HCT116 (cell line): Measurements from ENCODE around the gene SMPX. TPM values are rescaled to one million over a fixed set of nuclear protein-coding genes. Genes with fewer than 3 reads are reported as not detected.

ENCODE experiments used
- ATAC-seq: fragments of 200-7000 bp; cut with Tn5 transposase; 2 replicates; pipeline ENCODE4 v1.9.1; 2020; ENCODE audit warnings: mild to moderate bottlenecking, moderate library complexity
- BruUV-seq: library from RNA; stranded (reverse); fragments of 400-500 nt; replicated peaks from 2 replicates; lab custom pipeline; 2021; lab: Mats Ljungman, UMichigan
- CTCF ChIA-PET: fragments of 300-600 bp; sonication (Branson Sonifier 250); formaldehyde crosslinking; loops from one replicate; lab custom pipeline; 2021; ENCODE audit warnings: antibody characterized with exemption; lab: Charles Lee
- POLR2A ChIA-PET: fragments of 300-600, 350-600 bp; sonication (Branson Sonifier 250); formaldehyde crosslinking; loops from one replicate; lab custom pipeline; 2021; ENCODE audit warnings: antibody characterized with exemption; lab: Charles Lee
- RAD21 ChIA-PET, 2 experiments: fragments of 300-600 bp; sonication (Branson Sonifier 250); formaldehyde crosslinking; loops; one replicate each; lab custom pipeline; 2023; ENCODE audit warnings: low total read pairs in 2 of 2; ENCODE audit not compliant: uncharacterized antibody in 2 of 2, unreplicated experiment in 2 of 2, low non-redundant PET in 1 of 2; lab: Charles Lee
- DNase-seq: peaks from one replicate; pipeline ENCODE4 v3.0.0-alpha.2; 2010; ENCODE audit warnings: low read depth, low spot score
- H2AFZ ChIP-seq: fragments of 200-600 bp; shearing (Covaris generic), sonication (generic); 2 replicates; pipeline ENCODE4 v1.6.1; 2017; ENCODE audit warnings: low read depth, mixed run types, mixed read lengths, antibody characterized with exemption, low read length; ENCODE audit not compliant: poor library complexity, severe bottlenecking
- H3K27ac ChIP-seq: 2 replicates; pipeline ENCODE4 v1.5.1; 2012; ENCODE audit warnings: low read depth, low read length
- H3K27me3 ChIP-seq: fragments of 200-600 bp; sonication (generic); 2 replicates; pipeline ENCODE4 v1.6.1; 2016; ENCODE audit warnings: mixed run types, low read length, mixed read lengths; ENCODE audit not compliant: insufficient read depth
- H3K36me3 ChIP-seq, 2 experiments: fragments of 200-500 bp in 1 of 2; fragments of 200-600 bp in 1 of 2; sonication (Bioruptor generic) in 1 of 2; sonication (generic) in 1 of 2; 2 replicates each; pipeline versions ENCODE4 v1.5.1 to v1.6.1; 2014 to 2016; ENCODE audit warnings: low read length in 2 of 2, inconsistent platforms in 1 of 2, mixed read lengths in 1 of 2, mixed run types in 1 of 2; ENCODE audit not compliant: insufficient read depth in 2 of 2, control insufficient read depth in 1 of 2
- H3K4me1 ChIP-seq, 2 experiments: fragments of 200-600 bp in 1 of 2; sonication (generic) in 1 of 2; 2 replicates each; pipeline versions ENCODE4 v1.5.1 to v1.6.1; 2012 to 2017; ENCODE audit warnings: low read length in 2 of 2, inconsistent platforms in 1 of 2, mild to moderate bottlenecking in 1 of 2, mixed read lengths in 1 of 2, mixed run types in 1 of 2, moderate library complexity in 1 of 2; ENCODE audit not compliant: insufficient read depth in 2 of 2, control insufficient read depth in 1 of 2
- H3K4me2 ChIP-seq: fragments of 200-600 bp; sonication (generic); 2 replicates; pipeline ENCODE4 v1.6.1; 2017; ENCODE audit warnings: mixed run types, low read length, mixed read lengths
- H3K4me3 ChIP-seq, 2 experiments: fragments of 200-600 bp in 1 of 2; sonication (generic) in 1 of 2; replicated peaks in 1 of 2; 2 replicates each; pipeline ENCODE4 v1.5.1; 2011 to 2016; ENCODE audit warnings: low read length in 2 of 2, control low read depth in 1 of 2, low read depth in 1 of 2, mild to moderate bottlenecking in 1 of 2, mixed read lengths in 1 of 2, mixed run types in 1 of 2
- H3K79me2 ChIP-seq: fragments of 200-600 bp; sonication (generic); 2 replicates; pipeline ENCODE4 v1.6.1; 2017; ENCODE audit warnings: mild to moderate bottlenecking, mixed run types, low read length, moderate library complexity, mixed read lengths; ENCODE audit not compliant: insufficient read depth
- H3K9ac ChIP-seq: fragments of 200-600 bp; sonication (generic); 2 replicates; pipeline ENCODE4 v1.6.1; 2016; ENCODE audit warnings: low read length, mixed read lengths
- H3K9me2 ChIP-seq: fragments of 200-600 bp; sonication (generic), shearing (Covaris generic); 2 replicates; pipeline ENCODE4 v1.6.1; 2017; ENCODE audit warnings: mixed run types, mild to moderate bottlenecking, moderate library complexity; ENCODE audit not compliant: insufficient read depth
- H3K9me3 ChIP-seq, 2 experiments: fragments of 200-500 bp in 1 of 2; fragments of 200-600 bp in 1 of 2; sonication (Bioruptor generic) in 1 of 2; sonication (generic) in 1 of 2; 2 replicates each; pipeline ENCODE4 v1.6.1; 2014 to 2017; ENCODE audit warnings: low read length in 2 of 2, mixed read lengths in 2 of 2, inconsistent platforms in 1 of 2, low read depth in 1 of 2, mild to moderate bottlenecking in 1 of 2, mixed run types in 1 of 2, moderate library complexity in 1 of 2; ENCODE audit not compliant: control insufficient read depth in 1 of 2, insufficient read depth in 1 of 2
- H4K20me1 ChIP-seq: fragments of 200-600 bp; sonication (generic), shearing (Covaris generic); 2 replicates; pipeline ENCODE4 v1.6.1; 2017; ENCODE audit warnings: mixed run types, mild to moderate bottlenecking, moderate library complexity; ENCODE audit not compliant: insufficient read depth
- EGR1 ChIP-seq: IDR thresholded peaks from 2 replicates; pipeline ENCODE4 v1.6.1; 2012; ENCODE audit warnings: low read depth
- EZH2 ChIP-seq: fragments of 200-600 bp; sonication (generic); IDR thresholded peaks from 2 replicates; pipeline ENCODE4 v1.6.1; 2017; ENCODE audit warnings: antibody characterized with exemption, mixed run types
- FOSL1 ChIP-seq: IDR thresholded peaks from 2 replicates; pipeline ENCODE4 v1.6.1; 2012; ENCODE audit warnings: low read depth
- JUND ChIP-seq: IDR thresholded peaks from 2 replicates; pipeline ENCODE4 v1.6.1; 2012
- MAX ChIP-seq: IDR thresholded peaks from 2 replicates; pipeline ENCODE4 v1.6.1; 2012
- POLR2A ChIP-seq: IDR thresholded peaks from 2 replicates; pipeline ENCODE4 v1.7.0; 2011; ENCODE audit warnings: borderline replicate concordance; ENCODE audit not compliant: insufficient read depth, insufficient read length; ENCODE audit errors: extremely low read depth
- POLR2AphosphoS5 ChIP-seq: IDR thresholded peaks from 2 replicates; pipeline ENCODE4 v1.6.1; 2011; ENCODE audit warnings: mild to moderate bottlenecking, low read depth, low read length, moderate library complexity
- SP1 ChIP-seq: IDR thresholded peaks from 2 replicates; pipeline ENCODE4 v1.6.1; 2012; ENCODE audit warnings: low read depth
- TCF7L2 ChIP-seq: IDR thresholded peaks from 2 replicates; pipeline ENCODE4 v1.7.0; 2011; ENCODE audit warnings: borderline replicate concordance, inconsistent platforms; ENCODE audit not compliant: insufficient read depth, insufficient read length; ENCODE audit errors: extremely low read depth
- YY1 ChIP-seq: IDR thresholded peaks from 2 replicates; pipeline ENCODE4 v1.6.1; 2011; ENCODE audit warnings: low read length, low read depth, moderate library complexity, mild to moderate bottlenecking; ENCODE audit not compliant: insufficient replicate concordance; ENCODE audit errors: extremely low read depth
- ZBTB33 ChIP-seq: IDR thresholded peaks from 2 replicates; pipeline ENCODE4 v1.6.1; 2011; ENCODE audit warnings: mild to moderate bottlenecking, low read length, moderate library complexity; ENCODE audit not compliant: insufficient replicate concordance; ENCODE audit errors: extremely low read depth
- ZFX ChIP-seq: fragments of 450-650 bp; IDR thresholded peaks from 2 replicates; pipeline ENCODE4 v1.6.1; 2017
- ZNF274 ChIP-seq: fragments of 200-500 bp; sonication (Bioruptor generic); IDR thresholded peaks from 2 replicates; pipeline ENCODE4 v1.6.1; 2014; ENCODE audit warnings: mild to moderate bottlenecking, low read depth, low read length, inconsistent platforms
- intact Hi-C: fragments of 100-400 bp; cut with micrococcal nuclease; formaldehyde crosslinking; loops from 2 replicates; pipeline ENCODE4 v1.10.0; 2022
- total RNA-seq: library from RNA; stranded (reverse); gene quantifications from one replicate; pipeline ENCODE4 v1.2.1, GENCODE V29; 2021; ENCODE audit not compliant: unreplicated experiment
- TF ChIP-seq, protein P1 (sequence below): IDR thresholded peaks from 2 replicates; pipeline ENCODE4 v1.6.1; 2012; ENCODE audit warnings: low read depth

SMPX gene
- total RNA-seq, 1 experiment from 2014 or later = 0.59 TPM

- no TSS peak for BruUV-seq
- ChIA-PET POLR2A (no interaction called here), CTCF (no interaction called here), RAD21 (no interaction called here)
- intact Hi-C loops = loop anchor here (1.0 kb wide), 1 partner anchor 39 kb away; no protein-coding TSS in a partner anchor
- Histone ChIP-seq H3K4me3 (no peak overlapping the region), H3K4me1 (no peaks in the 10 kb centered on the region), H3K27me3 (no peaks in the 10 kb centered on the region), H2AFZ (no peak overlapping the region), H3K27ac (no peak overlapping the region), H4K20me1 (no peaks in the 10 kb centered on the region), H3K9me2 (no peaks in the 10 kb centered on the region), H3K9me3 (no peaks in the 10 kb centered on the region), H3K9ac (no peak overlapping the region), H3K4me2 (no peak overlapping the region), H3K36me3 (no peaks in the 10 kb centered on the region), H3K79me2 (no peaks in the 10 kb centered on the region)
- no peak for ATAC-seq
- no peak for DNase-seq
- TF ChIP-seq EGR1 = no peak
- no peak for TF ChIP-seq EZH2
- TF ChIP-seq ZBTB33 = no peak
- TF ChIP-seq ZFX = no peak
- TF ChIP-seq, protein P1, sequence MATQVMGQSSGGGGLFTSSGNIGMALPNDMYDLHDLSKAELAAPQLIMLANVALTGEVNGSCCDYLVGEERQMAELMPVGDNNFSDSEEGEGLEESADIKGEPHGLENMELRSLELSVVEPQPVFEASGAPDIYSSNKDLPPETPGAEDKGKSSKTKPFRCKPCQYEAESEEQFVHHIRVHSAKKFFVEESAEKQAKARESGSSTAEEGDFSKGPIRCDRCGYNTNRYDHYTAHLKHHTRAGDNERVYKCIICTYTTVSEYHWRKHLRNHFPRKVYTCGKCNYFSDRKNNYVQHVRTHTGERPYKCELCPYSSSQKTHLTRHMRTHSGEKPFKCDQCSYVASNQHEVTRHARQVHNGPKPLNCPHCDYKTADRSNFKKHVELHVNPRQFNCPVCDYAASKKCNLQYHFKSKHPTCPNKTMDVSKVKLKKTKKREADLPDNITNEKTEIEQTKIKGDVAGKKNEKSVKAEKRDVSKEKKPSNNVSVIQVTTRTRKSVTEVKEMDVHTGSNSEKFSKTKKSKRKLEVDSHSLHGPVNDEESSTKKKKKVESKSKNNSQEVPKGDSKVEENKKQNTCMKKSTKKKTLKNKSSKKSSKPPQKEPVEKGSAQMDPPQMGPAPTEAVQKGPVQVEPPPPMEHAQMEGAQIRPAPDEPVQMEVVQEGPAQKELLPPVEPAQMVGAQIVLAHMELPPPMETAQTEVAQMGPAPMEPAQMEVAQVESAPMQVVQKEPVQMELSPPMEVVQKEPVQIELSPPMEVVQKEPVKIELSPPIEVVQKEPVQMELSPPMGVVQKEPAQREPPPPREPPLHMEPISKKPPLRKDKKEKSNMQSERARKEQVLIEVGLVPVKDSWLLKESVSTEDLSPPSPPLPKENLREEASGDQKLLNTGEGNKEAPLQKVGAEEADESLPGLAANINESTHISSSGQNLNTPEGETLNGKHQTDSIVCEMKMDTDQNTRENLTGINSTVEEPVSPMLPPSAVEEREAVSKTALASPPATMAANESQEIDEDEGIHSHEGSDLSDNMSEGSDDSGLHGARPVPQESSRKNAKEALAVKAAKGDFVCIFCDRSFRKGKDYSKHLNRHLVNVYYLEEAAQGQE = no peak
- TF ChIP-seq JUND = no peak
- TF ChIP-seq MAX = no peak
- TF ChIP-seq FOSL1 = no peak
- TF ChIP-seq TCF7L2 = no peak
- no peak for TF ChIP-seq ZNF274
- no peak for TF ChIP-seq POLR2AphosphoS5
- no peak for TF ChIP-seq POLR2A
- TF ChIP-seq SP1 = no peak
- no peak for TF ChIP-seq YY1
Observed at GRCh38 chrX:21702725-21703124, 55.2 kb downstream of the SMPX start.
